ENCODE data around the gene PSEN1. TPM values are rescaled to one million over a fixed set of nuclear protein-coding genes. Genes with fewer than 3 reads are reported as not detected.

Gene PSEN1
- total and polyA plus RNA-seq, 2 of the 8 experiments (the other 6 are each of a cell fraction or from before 2014, with no cell fraction given): 10.1 to 38.7 TPM

- Histone ChIP-seq H2BK120ac (replicated peaks; ENCODE audit: low read depth, low read length) (no peak overlapping the region), H3K23me2 (ENCODE audit: low read depth, low read length) (no peaks in the 10 kb centered on the region; the same call in 1 of the 2 replicates), H2BK5ac (ENCODE audit: low read depth, low read length) (no peak overlapping the region), H3K18ac (ENCODE audit: extremely low read depth, low read length) (no peak overlapping the region), H3K23ac (ENCODE audit: insufficient read length) (no peak overlapping the region), H3K4ac (replicated peaks; ENCODE audit: insufficient read length, low read depth, low read length) (no peak overlapping the region), H3K9me3 (ENCODE audit: insufficient read depth in 2 of 2, low read depth in 1 of 2, low read length in 1 of 2) (no peaks in the 10 kb centered on the region), H4K20me1 (replicated peaks in 1 of 2; ENCODE audit: control insufficient read depth in 1 of 2, insufficient read depth in 2 of 2, low read length in 2 of 2) (no peaks in the 10 kb centered on the region), H2BK20ac (ENCODE audit: low read length) (no peak overlapping the region), H4K5ac (ENCODE audit: insufficient read length, low read depth, low read length) (no peak overlapping the region), H3K36me3 (ENCODE audit: control insufficient read depth in 2 of 4, insufficient read depth in 4 of 4, low read length in 3 of 4) (peaks cover 0 to 7% (median 1%) of the 10 kb centered on the region in 4 experiments; a peak in 3 of 8 replicates), H2AFZ (ENCODE audit: low read length) (no peak overlapping the region), H4K8ac (ENCODE audit: extremely low read depth, insufficient read depth, low read length) (no peak overlapping the region), H2BK15ac (ENCODE audit: low read length) (no peak overlapping the region), H3K9ac (replicated peaks in 1 of 4; ENCODE audit: extremely low read depth in 1 of 4, low read depth in 3 of 4, low read length in 3 of 4) (no peak overlapping the region), H3K27me3 (replicated peaks in 1 of 4; ENCODE audit: control insufficient read depth in 3 of 4, extremely low read depth in 1 of 4, insufficient read depth in 3 of 4, low read length in 3 of 4) (no peaks in the 10 kb centered on the region), H2BK12ac (ENCODE audit: low read depth, low read length) (no peak overlapping the region), H3K4me2 (ENCODE audit: insufficient read depth in 1 of 2, low read depth in 2 of 2, low read length in 2 of 2) (no peak overlapping the region), H3K4me3 (ENCODE audit: extremely low read depth in 1 of 4, insufficient read depth in 2 of 4, low read depth in 3 of 4, low read length in 4 of 4) (no peak overlapping the region), H3K79me1 (ENCODE audit: low read depth, low read length) (no peaks in the 10 kb centered on the region), H3K56ac (replicated peaks; ENCODE audit: insufficient read length, low read depth, low read length) (no peak overlapping the region), H3K79me2 (ENCODE audit: control insufficient read depth in 1 of 2, insufficient read depth in 2 of 2, low read length in 2 of 2) (peaks cover 0 to 7% of the 10 kb centered on the region in 2 experiments; a peak in 2 of 4 replicates), H3K14ac (ENCODE audit: insufficient read length) (no peak overlapping the region), H2AK5ac (ENCODE audit: low read depth, low read length) (no peak overlapping the region), H4K91ac (replicated peaks; ENCODE audit: insufficient read length, low read length) (no peak overlapping the region), H3K27ac (ENCODE audit: low read depth, low read length) (no peak overlapping the region), H3K4me1 (replicated peaks in 1 of 4; ENCODE audit: control insufficient read depth in 3 of 4, insufficient read depth in 4 of 4, low read length in 3 of 4) (peaks cover 0 to 2% (median 0%) of the 10 kb centered on the region in 4 experiments; a peak in 3 of 7 replicates)
- POLR2A ChIA-PET (ENCODE audit: partially characterized antibody): interaction anchor here (4.4 kb wide), 1 partner anchor 17 kb away, joined by 21 read pairs; no protein-coding TSS in a partner anchor
- no peak for DNase-seq (ENCODE audit: low read depth in 1 of 2, low spot score in 2 of 2)
- CTCF ChIA-PET (ENCODE audit: partially characterized antibody): interaction anchor here (0.9 kb wide), 1 partner anchor 15 kb away, joined by 3 read pairs; no protein-coding TSS in a partner anchor
- no peak for FAIRE-seq
- 91% methylated on average over 7 of the region's 9 CpGs; no CpG with 5 or more reads in 1 of the 2 experiments for WGBS, 2 experiments (ENCODE audit: extremely low coverage in 1 of 2, insufficient coverage in 1 of 2, insufficient read length in 1 of 2, insufficient replicate concordance in 2 of 2, low coverage in 1 of 2, low lambda C conversion rate in 2 of 2, missing lambda C conversion rate in 1 of 2)
- TF ChIP-seq HDAC2 (IDR thresholded peaks at IDR 0.05; ENCODE audit: borderline replicate concordance in 1 of 2, low read depth in 2 of 2, low read length in 2 of 2) (no peak), POU5F1 (IDR thresholded peaks at IDR 0.05; ENCODE audit: low read depth, low read length) (no peak), CREB1 (IDR thresholded peaks at IDR 0.05) (no peak), YY1 (IDR thresholded peaks at IDR 0.05; ENCODE audit: low read depth, low read length) (no peak), KDM4A (IDR thresholded peaks at IDR 0.05; ENCODE audit: low read depth, low read length, severe bottlenecking) (no peak)
Measured at GRCh38 chr14:73248108-73248868, 112.0 kb downstream of the PSEN1 start.

Measured in H1 (cell line).